OCI-LY7 (cell line): ENCODE measurements around the gene KPNA4. TPM values are rescaled to one million over a fixed set of nuclear protein-coding genes. Genes with fewer than 3 reads are reported as not detected.

Experiments used
- BruUV-seq: library from RNA; stranded (reverse); fragments of 400-500 nt; replicated peaks from 2 replicates; lab custom pipeline; 2021; lab: Mats Ljungman, UMichigan
- CTCF ChIA-PET: fragments of 300-600 bp; sonication (Branson Sonifier 250); formaldehyde crosslinking; loops from one replicate; lab custom pipeline; 2022; ENCODE audit warnings: antibody characterized with exemption; ENCODE audit not compliant: unreplicated experiment; lab: Charles Lee
- POLR2A ChIA-PET: fragments of 300-600 bp; sonication (Branson Sonifier 250); formaldehyde crosslinking; loops from one replicate; lab custom pipeline; 2022; ENCODE audit warnings: antibody characterized with exemption; lab: Charles Lee
- DNase-seq: peaks from one replicate; pipeline ENCODE4 v3.0.0-alpha.2; 2015; ENCODE audit warnings: low spot score
- H2AFZ ChIP-seq: fragments of 200-600 bp; sonication (generic), shearing (Covaris generic); 2 replicates; pipeline ENCODE4 v1.6.1; 2014; ENCODE audit warnings: mild to moderate bottlenecking, antibody characterized with exemption, low read length, moderate library complexity
- H3K27ac ChIP-seq: fragments of 200-600 bp; sonication (generic); 2 replicates; pipeline ENCODE4 v1.5.1; 2014; ENCODE audit warnings: mixed run types, low read depth, mild to moderate bottlenecking, moderate library complexity, low read length, inconsistent platforms; ENCODE audit not compliant: poor library complexity, severe bottlenecking
- H3K36me3 ChIP-seq: fragments of 200-600 bp; sonication (generic); 2 replicates; pipeline ENCODE4 v1.6.1; 2014; ENCODE audit warnings: mild to moderate bottlenecking, antibody characterized with exemption, low read length, moderate library complexity, mixed read lengths; ENCODE audit not compliant: insufficient read depth
- H3K4me1 ChIP-seq: fragments of 200-600 bp; sonication (generic); 2 replicates; pipeline ENCODE4 v1.5.1; 2014; ENCODE audit warnings: mild to moderate bottlenecking, low read length; ENCODE audit not compliant: insufficient read depth, poor library complexity, severe bottlenecking
- H3K4me2 ChIP-seq: fragments of 200-600 bp; sonication (generic); 2 replicates; pipeline ENCODE4 v1.6.1; 2014; ENCODE audit warnings: mild to moderate bottlenecking, low read length
- H3K4me3 ChIP-seq: fragments of 200-600 bp; sonication (generic); 2 replicates; pipeline ENCODE4 v1.5.1; 2014; ENCODE audit warnings: mild to moderate bottlenecking, low read depth, low read length; ENCODE audit not compliant: poor library complexity, severe bottlenecking
- H3K79me2 ChIP-seq: fragments of 200-600 bp; sonication (generic); 2 replicates; pipeline ENCODE4 v1.6.1; 2016; ENCODE audit warnings: low read depth, mild to moderate bottlenecking, low read length, moderate library complexity, mixed read lengths; ENCODE audit not compliant: insufficient read depth
- H3K9me2 ChIP-seq: fragments of 200-600 bp; sonication (generic); 2 replicates; pipeline ENCODE4 v1.6.1; 2016; ENCODE audit warnings: mild to moderate bottlenecking, low read length, mixed read lengths; ENCODE audit not compliant: insufficient read depth
- H3K9me3 ChIP-seq: fragments of 200-600 bp; sonication (generic); 2 replicates; pipeline ENCODE4 v1.6.1; 2014; ENCODE audit warnings: mild to moderate bottlenecking, mixed run types, low read length, mixed read lengths
- H4K20me1 ChIP-seq: fragments of 200-600 bp; sonication (generic); 2 replicates; pipeline ENCODE4 v1.6.1; 2014; ENCODE audit warnings: mild to moderate bottlenecking, antibody characterized with exemption, low read length, moderate library complexity, mixed read lengths; ENCODE audit not compliant: insufficient read depth
- CTCF ChIP-seq: fragments of 200-600 bp; sonication (generic); conservative IDR thresholded peaks from 2 replicates; pipeline ENCODE4 v1.5.1; 2014; ENCODE audit warnings: mild to moderate bottlenecking, antibody characterized with exemption, low read length, moderate library complexity, mixed read lengths
- EZH2phosphoT487 ChIP-seq: fragments of 200-600 bp; sonication (generic); IDR thresholded peaks from 2 replicates; pipeline ENCODE4 v1.6.1; 2018; ENCODE audit warnings: low read depth, borderline replicate concordance, mild to moderate bottlenecking, mixed run types, antibody characterized with exemption, low read length, moderate library complexity, mixed read lengths
- intact Hi-C: fragments of 100-400 bp; cut with micrococcal nuclease; formaldehyde crosslinking; loops from one replicate; pipeline ENCODE4 v1.10.0; 2022; ENCODE audit not compliant: unreplicated experiment
- total RNA-seq, 2 experiments: library from RNA; depleted of rRNA in 1 of 2; stranded (reverse); fragments of >200 nt in 1 of 2; shearing (Covaris generic) in 1 of 2; gene quantifications; 2 replicates each; pipeline ENCODE4 v1.2.3, GENCODE V29; 2014 to 2022

KPNA4 gene
- total RNA-seq, 2 experiments from 2014 or later: 15.7 to 46.3 TPM

GRCh38 chr3:160472344-160472743 lies 93.0 kb downstream of the KPNA4 start:
- no peak overlapping the region for H3K4me3 ChIP-seq
- H2AFZ ChIP-seq: no peak overlapping the region
- intact Hi-C loops: no loop called here
- no peaks in the 10 kb centered on the region for H3K36me3 ChIP-seq
- no peak for TF ChIP-seq CTCF
- no peak for TF ChIP-seq EZH2phosphoT487
- H3K4me1 ChIP-seq: no peaks in the 10 kb centered on the region
- ChIA-PET CTCF (no interaction called here), POLR2A (interaction anchor here (0.6 kb wide), 1 partner anchor 58 kb away, joined by 6 read pairs; no protein-coding TSS in a partner anchor)
- no peak overlapping the region for H3K27ac ChIP-seq
- no peak for DNase-seq
- no peak overlapping the region for H3K4me2 ChIP-seq
- no peaks in the 10 kb centered on the region for H4K20me1 ChIP-seq
- 0 out of 2 replicates have a peak, but pooled peaks cover 5% of the 10 kb centered on the region for H3K9me3 ChIP-seq
- no peaks in the 10 kb centered on the region for H3K79me2 ChIP-seq
- no peaks in the 10 kb centered on the region for H3K9me2 ChIP-seq
- BruUV-seq: no TSS peak

GRCh38 chr3:160471892-160472291 lies 93.5 kb downstream of the KPNA4 start:
- Histone ChIP-seq H3K27ac (no peak overlapping the region), H3K4me3 (no peak overlapping the region), H4K20me1 (no peaks in the 10 kb centered on the region), H3K9me2 (no peaks in the 10 kb centered on the region), H3K79me2 (no peaks in the 10 kb centered on the region), H2AFZ (no peak overlapping the region), H3K4me2 (no peak overlapping the region), H3K36me3 (no peaks in the 10 kb centered on the region), H3K9me3 (0 out of 2 replicates have a peak, but pooled peaks cover 5% of the 10 kb centered on the region), H3K4me1 (no peaks in the 10 kb centered on the region)
- no peak for TF ChIP-seq CTCF
- no peak for TF ChIP-seq EZH2phosphoT487
- intact Hi-C loops: no loop called here
- POLR2A ChIA-PET: interaction anchor here (0.6 kb wide), 1 partner anchor 58 kb away, joined by 6 read pairs; no protein-coding TSS in a partner anchor
- no TSS peak for BruUV-seq
- no peak for DNase-seq
- CTCF ChIA-PET: no interaction called here

- no peak overlapping the region for H3K4me2 ChIP-seq
- H3K4me3 ChIP-seq: no peak overlapping the region
- no peaks in the 10 kb centered on the region for H4K20me1 ChIP-seq
- no peaks in the 10 kb centered on the region for H3K4me1 ChIP-seq
- CTCF ChIA-PET: no interaction called here
- BruUV-seq: no TSS peak
- intact Hi-C loops: no loop called here
- H3K79me2 ChIP-seq: no peaks in the 10 kb centered on the region
- no peak for TF ChIP-seq EZH2phosphoT487
- no peak for TF ChIP-seq CTCF
- H3K9me3 ChIP-seq: 0 out of 2 replicates have a peak, but pooled peaks cover 5% of the 10 kb centered on the region
- H3K9me2 ChIP-seq: no peaks in the 10 kb centered on the region
- DNase-seq: no peak
- H3K27ac ChIP-seq: no peak overlapping the region
- POLR2A ChIA-PET: no interaction called here
- no peaks in the 10 kb centered on the region for H3K36me3 ChIP-seq
- no peak overlapping the region for H2AFZ ChIP-seq
These were observed 95.2 kb downstream of the KPNA4 start for GRCh38 chr3:160470181-160470580.
